Loucy (cell line): ENCODE results near the gene EME1.

Source experiments
- H2AFZ ChIP-seq: fragments of 200-600 bp; sonication (generic); 2 replicates; pipeline ENCODE4 v1.6.0; 2016; ENCODE audit warnings: antibody characterized with exemption, mild to moderate bottlenecking, low read length, moderate library complexity
- H3F3A ChIP-seq: fragments of 200-600 bp; 2 replicates; pipeline ENCODE4 v1.6.0; 2016; ENCODE audit warnings: antibody characterized with exemption, low read depth, mild to moderate bottlenecking
- H3K27me3 ChIP-seq: fragments of 200-600 bp; sonication (generic); 2 replicates; pipeline ENCODE4 v1.6.1; 2014; ENCODE audit warnings: low read length, mild to moderate bottlenecking; ENCODE audit not compliant: insufficient read depth, poor library complexity, severe bottlenecking
- H3K36me3 ChIP-seq: fragments of 200-600 bp; sonication (generic); 2 replicates; pipeline ENCODE4 v1.6.1; 2016; ENCODE audit warnings: low read length; ENCODE audit not compliant: insufficient read depth
- H3K4me1 ChIP-seq: fragments of 200-600 bp; sonication (generic); 2 replicates; pipeline ENCODE4 v1.5.1; 2014; ENCODE audit warnings: low read length, mild to moderate bottlenecking; ENCODE audit not compliant: insufficient read depth, poor library complexity, severe bottlenecking
- H3K4me2 ChIP-seq: fragments of 200-600 bp; sonication (generic); 2 replicates; pipeline ENCODE4 v1.6.0; 2014; ENCODE audit warnings: antibody characterized with exemption, low read length, low read depth, mild to moderate bottlenecking; ENCODE audit not compliant: poor library complexity, severe bottlenecking
- H3K4me3 ChIP-seq: fragments of 200-600 bp; sonication (generic); 2 replicates; pipeline ENCODE4 v1.5.1; 2014; ENCODE audit warnings: low read length, mild to moderate bottlenecking, mixed read lengths; ENCODE audit not compliant: poor library complexity, severe bottlenecking
- H3K79me2 ChIP-seq: fragments of 200-600 bp; sonication (generic); 2 replicates; pipeline ENCODE4 v1.6.1; 2014; ENCODE audit warnings: low read length; ENCODE audit not compliant: insufficient read depth
- H3K9ac ChIP-seq: fragments of 200-600 bp; sonication (generic); 2 replicates; pipeline ENCODE4 v1.6.0; 2014; ENCODE audit warnings: mild to moderate bottlenecking, low read depth, low read length, moderate library complexity; ENCODE audit not compliant: poor library complexity, severe bottlenecking
- H3K9me2 ChIP-seq: fragments of 200-600 bp; sonication (generic); replicated peaks from 2 replicates; pipeline ENCODE4 v1.6.1; 2016; ENCODE audit warnings: low read depth, low read length, mixed read lengths
- H3K9me3 ChIP-seq: fragments of 200-600 bp; sonication (generic); 2 replicates; pipeline ENCODE4 v1.6.1; 2014; ENCODE audit warnings: mild to moderate bottlenecking, antibody characterized with exemption, low read length, low read depth; ENCODE audit not compliant: insufficient read depth
- H4K20me1 ChIP-seq: fragments of 200-600 bp; sonication (generic); 2 replicates; pipeline ENCODE4 v1.6.0; 2014; ENCODE audit warnings: antibody characterized with exemption, low read length, mild to moderate bottlenecking; ENCODE audit not compliant: insufficient read depth, poor library complexity, severe bottlenecking
- CTCF ChIP-seq: fragments of 200-600 bp; sonication (generic); conservative IDR thresholded peaks from 2 replicates; pipeline ENCODE4 v1.5.1; 2014; ENCODE audit warnings: mild to moderate bottlenecking, antibody characterized with exemption, low read length
- EZH2phosphoT487 ChIP-seq: fragments of 200-600 bp; IDR thresholded peaks from 2 replicates; pipeline ENCODE4 v1.6.1; 2018; ENCODE audit warnings: antibody characterized with exemption, mild to moderate bottlenecking, moderate library complexity, borderline replicate concordance

EME1 gene

DNA sequence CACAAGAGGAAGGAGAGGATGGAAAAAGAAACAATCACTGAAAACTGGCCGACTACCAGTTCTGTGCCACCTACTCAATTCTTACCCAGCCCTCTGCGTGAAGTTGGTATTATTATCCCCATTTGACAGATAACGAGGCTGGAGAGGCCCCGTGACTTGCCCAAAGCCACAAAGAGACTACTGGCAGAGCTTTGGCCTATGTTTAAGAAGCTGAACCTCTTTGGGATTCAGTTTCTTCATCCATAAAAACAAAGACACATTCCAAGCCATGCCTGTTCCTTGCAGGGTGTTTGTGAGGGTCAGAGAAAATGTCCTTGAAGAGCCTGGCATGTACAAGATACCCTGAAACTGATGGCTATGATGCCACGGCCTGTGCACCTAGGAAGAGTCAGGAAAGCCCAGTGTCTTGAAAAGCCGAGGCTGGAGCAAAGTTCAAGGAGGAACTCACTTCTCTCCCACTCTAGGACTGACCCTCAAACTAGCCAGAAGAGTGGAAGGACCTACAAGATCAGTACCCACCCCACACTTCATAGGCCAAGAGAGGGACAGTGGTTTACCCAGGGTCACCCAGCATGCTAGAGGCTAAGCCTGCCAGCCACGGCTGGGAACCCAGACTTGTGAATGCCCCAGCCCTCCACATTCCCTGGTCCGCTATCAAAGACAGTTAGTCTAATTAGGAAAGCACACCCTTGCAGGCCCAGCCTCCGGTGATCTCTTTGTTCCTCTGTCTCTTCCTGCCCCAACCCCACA is 51.4 kb downstream of the EME1 start:
- Histone ChIP-seq H3F3A (peaks cover 15% of the 10 kb centered on the region), H4K20me1 (no peaks in the 10 kb centered on the region), H2AFZ (no peak overlapping the region), H3K4me3 (peak overlapping the region; percentile 82), H3K4me1 (peaks cover 53% of the 10 kb centered on the region), H3K9me2 (no peaks in the 10 kb centered on the region), H3K36me3 (no peaks in the 10 kb centered on the region), H3K27me3 (no peaks in the 10 kb centered on the region), H3K9me3 (no peaks in the 10 kb centered on the region), H3K9ac (peak overlapping the region; percentile 84), H3K79me2 (peaks cover 38% of the 10 kb centered on the region), H3K4me2 (peak overlapping the region; percentile 94)
- TF ChIP-seq CTCF, result no peak

DNA sequence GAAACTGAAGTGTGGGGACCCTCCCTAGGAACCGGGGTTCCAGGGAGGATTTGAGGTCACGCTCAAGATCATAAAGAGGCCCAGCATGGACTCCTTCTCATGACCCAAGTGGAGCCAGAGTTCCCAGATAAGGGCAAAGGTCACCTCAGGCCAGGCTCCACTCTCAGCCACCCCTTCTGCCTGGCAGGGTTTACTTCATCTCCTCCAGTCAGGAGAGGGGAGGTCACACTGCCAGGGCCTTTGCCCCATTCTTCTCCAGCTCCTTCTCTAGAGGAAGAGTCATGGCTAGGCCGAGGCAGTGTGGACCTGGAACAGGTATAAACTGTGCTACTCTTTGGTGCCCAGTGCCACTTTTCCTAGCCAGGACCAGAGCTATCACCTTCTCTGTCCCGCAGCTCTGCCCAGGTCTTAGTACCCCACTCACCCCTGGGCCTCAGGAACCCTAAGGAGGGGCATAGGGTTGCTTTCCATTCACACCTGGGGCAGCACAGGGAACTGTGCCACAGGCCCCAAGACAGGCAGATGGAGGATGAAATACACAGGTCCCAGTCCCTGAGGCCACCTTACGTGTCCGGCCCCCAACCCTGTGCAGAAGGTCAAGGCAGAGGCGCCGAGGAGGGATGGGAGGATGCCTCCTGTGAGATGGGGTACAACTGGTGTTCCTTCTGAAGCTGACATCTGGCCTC is 52.1 kb downstream of the EME1 start:
- Histone ChIP-seq H3K9me2 (no peaks in the 10 kb centered on the region), H3K9ac (peak overlapping the region; percentile 84), H3K4me3 (peak overlapping the region; percentile 82), H3K9me3 (no peaks in the 10 kb centered on the region), H2AFZ (peak overlapping the region; percentile 92), H3K4me2 (peak overlapping the region; percentile 94), H3K4me1 (peaks cover 53% of the 10 kb centered on the region), H4K20me1 (no peaks in the 10 kb centered on the region), H3F3A (peaks cover 15% of the 10 kb centered on the region), H3K36me3 (no peaks in the 10 kb centered on the region), H3K27me3 (no peaks in the 10 kb centered on the region), H3K79me2 (peaks cover 44% of the 10 kb centered on the region)
- no peak for TF ChIP-seq EZH2phosphoT487
- TF ChIP-seq CTCF, result no peak

GRCh38 chr17:50425682-50426471 is 52.8 kb downstream of the EME1 start, which contains the start of gene ACSF2:
Gene ACSF2, plus strand, starts transcription at chr17:50426218. Its CDS starts 44 bp downstream, at chr17:50426262.
- TF ChIP-seq CTCF, result no peak
- no peak for TF ChIP-seq EZH2phosphoT487
- Histone ChIP-seq H3K9me2 (no peaks in the 10 kb centered on the region), H3K9me3 (no peaks in the 10 kb centered on the region), H3K4me3 (peak within 1 kb of the TSS; percentile 82), H3K36me3 (no peaks in the 10 kb centered on the region), H3F3A (peaks cover 15% of the 10 kb centered on the region), H3K4me2 (peak within 1 kb of the TSS; percentile 94), H3K27me3 (no peaks in the 10 kb centered on the region), H3K79me2 (peaks cover 44% of the 10 kb centered on the region), H3K4me1 (peaks cover 47% of the 10 kb centered on the region), H3K9ac (peak within 1 kb of the TSS; percentile 84), H2AFZ (peak within 1 kb of the TSS; percentile 92), H4K20me1 (no peaks in the 10 kb centered on the region)
